ENCODE data around the gene TMEM74B.
"Not testable (repeated sequence)": the region's sequence is repeated elsewhere in the genome, so short reads cannot be mapped to it uniquely, and the experiment has no call there.

TMEM74B gene

GRCh38 chr20:1225783-1226654 lies 41.2 kb upstream of the TMEM74B start, which contains the start of gene RAD21L1:
Gene RAD21L1, plus strand, starts transcription at chr20:1226044. Its CDS starts 2,410 bp downstream, at chr20:1228454.
- Histone ChIP-seq H3K79me2 (ENCODE audit: insufficient read depth, low read length) (no peaks in the 10 kb centered on the region), H3K9me2 (replicated peaks; ENCODE audit: low read depth, low read length) (no peaks in the 10 kb centered on the region), H3F3A (ENCODE audit: low read depth) (no peaks in the 10 kb centered on the region), H4K20me1 (ENCODE audit: insufficient read depth, low read length, poor library complexity, severe bottlenecking) (no peaks in the 10 kb centered on the region), H3K9ac (ENCODE audit: low read depth, low read length, poor library complexity, severe bottlenecking) (no peak within 1 kb of the TSS), H3K4me3 (ENCODE audit: low read length, poor library complexity, severe bottlenecking) (no peak within 1 kb of the TSS), H2AFZ (ENCODE audit: low read length) (no peak within 1 kb of the TSS), H3K27me3 (ENCODE audit: insufficient read depth, low read length, poor library complexity, severe bottlenecking) (no peaks in the 10 kb centered on the region), H3K4me2 (ENCODE audit: low read depth, low read length, poor library complexity, severe bottlenecking) (no peak within 1 kb of the TSS), H3K9me3 (ENCODE audit: insufficient read depth, low read depth, low read length) (no peaks in the 10 kb centered on the region), H3K36me3 (ENCODE audit: insufficient read depth, low read length) (no peaks in the 10 kb centered on the region), H3K4me1 (ENCODE audit: insufficient read depth, low read length, poor library complexity, severe bottlenecking) (no peaks in the 10 kb centered on the region)
- TF ChIP-seq EZH2phosphoT487 (IDR thresholded peaks at IDR 0.05; ENCODE audit: borderline replicate concordance) = no peak
- TF ChIP-seq, protein P1, sequence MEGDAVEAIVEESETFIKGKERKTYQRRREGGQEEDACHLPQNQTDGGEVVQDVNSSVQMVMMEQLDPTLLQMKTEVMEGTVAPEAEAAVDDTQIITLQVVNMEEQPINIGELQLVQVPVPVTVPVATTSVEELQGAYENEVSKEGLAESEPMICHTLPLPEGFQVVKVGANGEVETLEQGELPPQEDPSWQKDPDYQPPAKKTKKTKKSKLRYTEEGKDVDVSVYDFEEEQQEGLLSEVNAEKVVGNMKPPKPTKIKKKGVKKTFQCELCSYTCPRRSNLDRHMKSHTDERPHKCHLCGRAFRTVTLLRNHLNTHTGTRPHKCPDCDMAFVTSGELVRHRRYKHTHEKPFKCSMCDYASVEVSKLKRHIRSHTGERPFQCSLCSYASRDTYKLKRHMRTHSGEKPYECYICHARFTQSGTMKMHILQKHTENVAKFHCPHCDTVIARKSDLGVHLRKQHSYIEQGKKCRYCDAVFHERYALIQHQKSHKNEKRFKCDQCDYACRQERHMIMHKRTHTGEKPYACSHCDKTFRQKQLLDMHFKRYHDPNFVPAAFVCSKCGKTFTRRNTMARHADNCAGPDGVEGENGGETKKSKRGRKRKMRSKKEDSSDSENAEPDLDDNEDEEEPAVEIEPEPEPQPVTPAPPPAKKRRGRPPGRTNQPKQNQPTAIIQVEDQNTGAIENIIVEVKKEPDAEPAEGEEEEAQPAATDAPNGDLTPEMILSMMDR (conservative IDR thresholded peaks at IDR 0.05; ENCODE audit: low read length) = no peak

GRCh38 chr20:1225263-1225782 lies 40.5 kb upstream of the TMEM74B start:
- H3K79me2 ChIP-seq (ENCODE audit: insufficient read depth, low read length) = no peaks in the 10 kb centered on the region
- H4K20me1 ChIP-seq (ENCODE audit: insufficient read depth, low read length, poor library complexity, severe bottlenecking) = no peaks in the 10 kb centered on the region
- no peaks in the 10 kb centered on the region for H3K27me3 ChIP-seq (ENCODE audit: insufficient read depth, low read length, poor library complexity, severe bottlenecking)
- no peaks in the 10 kb centered on the region for H3K36me3 ChIP-seq (ENCODE audit: insufficient read depth, low read length)
- H3K9me2 ChIP-seq (replicated peaks; ENCODE audit: low read depth, low read length) = no peaks in the 10 kb centered on the region
- no peaks in the 10 kb centered on the region for H3F3A ChIP-seq (ENCODE audit: low read depth)
- no peak overlapping the region for H2AFZ ChIP-seq (ENCODE audit: low read length)
- TF ChIP-seq EZH2phosphoT487 (IDR thresholded peaks at IDR 0.05; ENCODE audit: borderline replicate concordance) = no peak
- TF ChIP-seq, protein P1 (conservative IDR thresholded peaks at IDR 0.05; ENCODE audit: low read length) = no peak
- H3K4me3 ChIP-seq (ENCODE audit: low read length, poor library complexity, severe bottlenecking) = no peak overlapping the region
- no peaks in the 10 kb centered on the region for H3K9me3 ChIP-seq (ENCODE audit: insufficient read depth, low read depth, low read length)
- H3K4me2 ChIP-seq (ENCODE audit: low read depth, low read length, poor library complexity, severe bottlenecking) = no peak overlapping the region
- no peaks in the 10 kb centered on the region for H3K4me1 ChIP-seq (ENCODE audit: insufficient read depth, low read length, poor library complexity, severe bottlenecking)
- no peak overlapping the region for H3K9ac ChIP-seq (ENCODE audit: low read depth, low read length, poor library complexity, severe bottlenecking)

DNA sequence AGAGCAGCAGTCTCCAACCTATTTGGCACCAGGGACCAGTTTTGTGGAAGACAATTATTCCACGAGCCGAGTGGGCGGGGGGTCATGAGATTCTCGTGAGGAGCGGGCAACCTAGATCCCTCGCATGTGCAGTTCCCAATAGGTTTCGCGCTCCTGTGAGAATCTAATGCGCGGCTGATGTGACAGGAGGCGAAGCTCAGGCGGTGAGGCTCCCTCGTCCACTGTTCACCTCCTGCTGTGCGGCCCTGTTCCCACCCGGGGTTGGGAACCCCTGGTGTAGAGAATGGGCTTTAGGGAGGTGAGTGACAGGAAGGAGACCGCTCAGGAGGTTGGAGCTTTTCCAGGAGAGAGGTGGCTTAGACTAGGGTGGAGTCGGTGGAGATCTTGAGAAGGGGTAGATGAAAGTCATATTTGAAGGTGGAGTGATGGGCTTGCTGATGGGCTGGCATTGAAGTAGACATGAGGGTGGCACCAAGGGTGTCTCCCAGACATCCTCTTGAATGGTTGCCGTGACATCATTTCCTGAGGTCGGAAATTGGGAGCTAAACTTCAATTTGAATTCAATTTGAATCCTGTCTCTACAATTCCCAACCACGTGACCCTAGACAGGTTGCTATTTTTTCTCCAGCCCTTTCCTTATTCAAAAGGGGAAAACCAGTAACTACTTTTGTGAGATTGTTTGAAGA lies 39.6 kb upstream of the TMEM74B start:
- Histone ChIP-seq H3K9ac (ENCODE audit: low read depth, low read length, poor library complexity, severe bottlenecking) (no peak overlapping the region), H3K27me3 (ENCODE audit: insufficient read depth, low read length, poor library complexity, severe bottlenecking) (no peaks in the 10 kb centered on the region), H3K4me3 (ENCODE audit: low read length, poor library complexity, severe bottlenecking) (no peak overlapping the region), H3K9me3 (ENCODE audit: insufficient read depth, low read depth, low read length) (no peaks in the 10 kb centered on the region), H3K9me2 (replicated peaks; ENCODE audit: low read depth, low read length) (no peaks in the 10 kb centered on the region), H3K36me3 (ENCODE audit: insufficient read depth, low read length) (no peaks in the 10 kb centered on the region), H2AFZ (ENCODE audit: low read length) (no peak overlapping the region), H3K79me2 (ENCODE audit: insufficient read depth, low read length) (no peaks in the 10 kb centered on the region), H3K4me2 (ENCODE audit: low read depth, low read length, poor library complexity, severe bottlenecking) (no peak overlapping the region), H4K20me1 (ENCODE audit: insufficient read depth, low read length, poor library complexity, severe bottlenecking) (no peaks in the 10 kb centered on the region), H3F3A (ENCODE audit: low read depth) (no peaks in the 10 kb centered on the region), H3K4me1 (ENCODE audit: insufficient read depth, low read length, poor library complexity, severe bottlenecking) (no peaks in the 10 kb centered on the region)
- TF ChIP-seq, protein P1 (conservative IDR thresholded peaks at IDR 0.05; ENCODE audit: low read length) = no peak
- TF ChIP-seq EZH2phosphoT487 (IDR thresholded peaks at IDR 0.05; ENCODE audit: borderline replicate concordance) = no peak

GRCh38 chr20:1222750-1223149 lies 38.0 kb upstream of the TMEM74B start:
- H3K9ac ChIP-seq (ENCODE audit: low read depth, low read length, poor library complexity, severe bottlenecking); H2AFZ ChIP-seq (ENCODE audit: low read length); H3K4me3 ChIP-seq (ENCODE audit: low read length, poor library complexity, severe bottlenecking); H3K9me3 ChIP-seq (ENCODE audit: insufficient read depth, low read depth, low read length); H3K4me2 ChIP-seq (ENCODE audit: low read depth, low read length, poor library complexity, severe bottlenecking); H3K9me2 ChIP-seq (replicated peaks; ENCODE audit: low read depth, low read length); H3K4me1 ChIP-seq (ENCODE audit: insufficient read depth, low read length, poor library complexity, severe bottlenecking); H3K79me2 ChIP-seq (ENCODE audit: insufficient read depth, low read length); H3K36me3 ChIP-seq (ENCODE audit: insufficient read depth, low read length); H3F3A ChIP-seq (ENCODE audit: low read depth); H3K27me3 ChIP-seq (ENCODE audit: insufficient read depth, low read length, poor library complexity, severe bottlenecking); H4K20me1 ChIP-seq (ENCODE audit: insufficient read depth, low read length, poor library complexity, severe bottlenecking): not testable (repeated sequence)

Measured in Loucy (cell line).